Urinary bladder (tissue), 4 donors: Measurements from ENCODE around the gene GDPD3. TPM values are rescaled to one million over a fixed set of nuclear protein-coding genes. Genes with fewer than 3 reads are reported as not detected.

Experiments
- DNase-seq: peaks from one replicate; pipeline ENCODE4 v3.0.0-alpha.2; 2015; ENCODE audit errors: extremely low spot score
- H3K27ac ChIP-seq: one replicate; pipeline ENCODE4 v1.5.1; 2013; ENCODE audit warnings: low read depth, mild to moderate bottlenecking, moderate library complexity
- H3K36me3 ChIP-seq: one replicate; pipeline ENCODE4 v1.6.1; 2013; ENCODE audit warnings: mild to moderate bottlenecking, moderate library complexity; ENCODE audit not compliant: insufficient read depth
- H3K4me1 ChIP-seq: one replicate; pipeline ENCODE4 v1.6.1; 2013; ENCODE audit warnings: mild to moderate bottlenecking, moderate library complexity; ENCODE audit not compliant: insufficient read depth
- H3K4me3 ChIP-seq: one replicate; pipeline ENCODE4 v1.5.1; 2013; ENCODE audit warnings: low read depth, low read length
- WGBS: extraction: QIAGEN DNeasy Blood & Tissue Kit; methylation state at CpG from one replicate; pipeline ENCODE4 v1.1.7; 2013; 5-methylcytosine and 5-hydroxymethylcytosine counted together
- polyA plus RNA-seq: library from polyadenylated mRNA; stranded (reverse); fragments of 200-250 nt; gene quantifications from one replicate; pipeline ENCODE4 v1.2.3, GENCODE V29; 2013
- total RNA-seq: library from RNA; depleted of rRNA; stranded (reverse); fragments of >200 nt; gene quantifications from one replicate; pipeline ENCODE4 v1.2.3, GENCODE V29; 2014
- donor health status: healthy with polysubstance abuse.
- donor health status: healthy.

The GDPD3 gene
- total RNA-seq (4.6 TPM), polyA plus RNA-seq (5.1 TPM)

GRCh38 chr16:30113031-30113710 is at the start of gene GDPD3:
TSS of gene GDPD3 (minus strand) at chr16:30113537. CDS start at chr16:30113478, 59 bp downstream.
- 67% methylated on average over 20 of the region's 20 CpGs for WGBS
- H3K36me3 ChIP-seq, result peaks cover 1% of the 10 kb centered on the region
- H3K27ac ChIP-seq, result no peak within 1 kb of the TSS
- no peaks in the 10 kb centered on the region for H3K4me1 ChIP-seq
- DNase-seq, result no peak
- H3K4me3 ChIP-seq, result no peak within 1 kb of the TSS

- DNase-seq, result no peak
- 74% methylated on average over 1 of the region's 1 CpG for WGBS
- Histone ChIP-seq H3K36me3 (no peaks in the 10 kb centered on the region), H3K4me1 (no peaks in the 10 kb centered on the region), H3K27ac (no peak overlapping the region), H3K4me3 (no peak overlapping the region)
These were observed 43.9 kb upstream of the GDPD3 start for GRCh38 chr16:30157214-30157613.

- no peaks in the 10 kb centered on the region for H3K36me3 ChIP-seq
- WGBS, result 99% methylated on average over 5 of the region's 5 CpGs
- H3K4me1 ChIP-seq, result no peaks in the 10 kb centered on the region
- H3K27ac ChIP-seq, result no peak overlapping the region
- no peak for DNase-seq
- no peak overlapping the region for H3K4me3 ChIP-seq
These were observed 41.9 kb upstream of the GDPD3 start for GRCh38 chr16:30155188-30155587.

GRCh38 chr16:30152517-30152916 is 39.2 kb upstream of the GDPD3 start:
- no peak for DNase-seq
- Histone ChIP-seq H3K36me3 (no peaks in the 10 kb centered on the region), H3K27ac (no peak overlapping the region)

GRCh38 chr16:30151091-30151490 is 37.8 kb upstream of the GDPD3 start:
- no peaks in the 10 kb centered on the region for H3K4me1 ChIP-seq
- 87% methylated on average over 7 of the region's 7 CpGs for WGBS
- H3K36me3 ChIP-seq, result no peaks in the 10 kb centered on the region
- no peak overlapping the region for H3K4me3 ChIP-seq
- no peak for DNase-seq
- H3K27ac ChIP-seq, result no peak overlapping the region

More at GRCh38 chr16:30152517-30152916, 39.2 kb upstream of the GDPD3 start:
- H3K4me3 ChIP-seq, result no peak overlapping the region
- H3K4me1 ChIP-seq, result no peaks in the 10 kb centered on the region
- WGBS, result 96% methylated on average over 9 of the region's 9 CpGs

GRCh38 chr16:30149250-30149930 is 36.1 kb upstream of the GDPD3 start:
- no peak overlapping the region for H3K27ac ChIP-seq
- H3K4me1 ChIP-seq, result no peaks in the 10 kb centered on the region
- WGBS, result 89% methylated on average over 5 of the region's 5 CpGs
- no peak overlapping the region for H3K4me3 ChIP-seq
- H3K36me3 ChIP-seq, result no peaks in the 10 kb centered on the region
- no peak for DNase-seq

GRCh38 chr16:30147843-30148510 is 34.6 kb upstream of the GDPD3 start:
- Histone ChIP-seq H3K36me3 (no peaks in the 10 kb centered on the region), H3K27ac (no peak overlapping the region), H3K4me1 (no peaks in the 10 kb centered on the region), H3K4me3 (no peak overlapping the region)
- no peak for DNase-seq
- 87% methylated on average over 3 of the region's 3 CpGs for WGBS

GRCh38 chr16:30145657-30146056 is 32.3 kb upstream of the GDPD3 start:
- no peak for DNase-seq
- Histone ChIP-seq H3K36me3 (no peaks in the 10 kb centered on the region), H3K27ac (no peak overlapping the region), H3K4me3 (no peak overlapping the region), H3K4me1 (no peaks in the 10 kb centered on the region)
- 64% methylated on average over 1 of the region's 1 CpG for WGBS

- Histone ChIP-seq H3K27ac (no peak overlapping the region), H3K36me3 (no peaks in the 10 kb centered on the region), H3K4me1 (no peaks in the 10 kb centered on the region), H3K4me3 (no peak overlapping the region)
- DNase-seq, result no peak
- 96% methylated on average over 1 of the region's 1 CpG for WGBS
These were observed 31.6 kb upstream of the GDPD3 start for GRCh38 chr16:30144917-30145316.

GRCh38 chr16:30144017-30144416 is 30.7 kb upstream of the GDPD3 start:
- H3K4me1 ChIP-seq, result no peaks in the 10 kb centered on the region
- H3K36me3 ChIP-seq, result no peaks in the 10 kb centered on the region
- no peak overlapping the region for H3K27ac ChIP-seq
- DNase-seq, result no peak
- no peak overlapping the region for H3K4me3 ChIP-seq

GRCh38 chr16:30143347-30143702 is 30.0 kb upstream of the GDPD3 start:
- H3K36me3 ChIP-seq, result no peaks in the 10 kb centered on the region
- no peak for DNase-seq
- H3K4me1 ChIP-seq, result no peaks in the 10 kb centered on the region
- 58% methylated on average over 2 of the region's 2 CpGs for WGBS
- no peak overlapping the region for H3K4me3 ChIP-seq
- H3K27ac ChIP-seq, result no peak overlapping the region

GRCh38 chr16:30142672-30143346 is 29.5 kb upstream of the GDPD3 start:
- H3K4me1 ChIP-seq, result no peaks in the 10 kb centered on the region
- no peak overlapping the region for H3K27ac ChIP-seq
- H3K4me3 ChIP-seq, result no peak overlapping the region
- no peak for DNase-seq
- no peaks in the 10 kb centered on the region for H3K36me3 ChIP-seq
- WGBS, result 81% methylated on average over 13 of the region's 13 CpGs

GRCh38 chr16:30141750-30142149 is 28.4 kb upstream of the GDPD3 start:
- DNase-seq, result no peak
- no peaks in the 10 kb centered on the region for H3K4me1 ChIP-seq
- H3K4me3 ChIP-seq, result no peak overlapping the region
- no peak overlapping the region for H3K27ac ChIP-seq
- WGBS, result 100% methylated on average over 2 of the region's 2 CpGs
- H3K36me3 ChIP-seq, result no peaks in the 10 kb centered on the region
